Measurements from ENCODE around the gene SLC9B1.

DNA sequence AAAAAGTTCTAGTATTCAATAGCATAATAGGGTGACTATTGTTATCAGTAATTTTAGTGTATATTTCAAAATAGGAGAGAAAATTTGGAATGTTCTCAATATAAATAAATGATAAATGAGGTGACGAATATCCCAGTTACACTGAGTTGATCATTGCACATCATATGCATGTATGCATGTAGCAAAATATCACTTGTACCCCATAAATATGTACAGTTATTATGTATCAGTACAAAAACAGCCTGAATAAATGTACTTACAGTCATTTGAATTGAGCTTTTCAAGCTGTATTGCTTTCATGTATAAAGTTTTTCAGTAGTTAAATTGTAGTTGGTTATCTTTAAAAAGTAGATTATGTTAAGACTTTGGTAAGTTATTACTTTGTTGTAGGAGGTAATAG, 138.2 kb downstream of the SLC9B1 start:
- TF ChIP-seq, protein P1, sequence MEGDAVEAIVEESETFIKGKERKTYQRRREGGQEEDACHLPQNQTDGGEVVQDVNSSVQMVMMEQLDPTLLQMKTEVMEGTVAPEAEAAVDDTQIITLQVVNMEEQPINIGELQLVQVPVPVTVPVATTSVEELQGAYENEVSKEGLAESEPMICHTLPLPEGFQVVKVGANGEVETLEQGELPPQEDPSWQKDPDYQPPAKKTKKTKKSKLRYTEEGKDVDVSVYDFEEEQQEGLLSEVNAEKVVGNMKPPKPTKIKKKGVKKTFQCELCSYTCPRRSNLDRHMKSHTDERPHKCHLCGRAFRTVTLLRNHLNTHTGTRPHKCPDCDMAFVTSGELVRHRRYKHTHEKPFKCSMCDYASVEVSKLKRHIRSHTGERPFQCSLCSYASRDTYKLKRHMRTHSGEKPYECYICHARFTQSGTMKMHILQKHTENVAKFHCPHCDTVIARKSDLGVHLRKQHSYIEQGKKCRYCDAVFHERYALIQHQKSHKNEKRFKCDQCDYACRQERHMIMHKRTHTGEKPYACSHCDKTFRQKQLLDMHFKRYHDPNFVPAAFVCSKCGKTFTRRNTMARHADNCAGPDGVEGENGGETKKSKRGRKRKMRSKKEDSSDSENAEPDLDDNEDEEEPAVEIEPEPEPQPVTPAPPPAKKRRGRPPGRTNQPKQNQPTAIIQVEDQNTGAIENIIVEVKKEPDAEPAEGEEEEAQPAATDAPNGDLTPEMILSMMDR (IDR thresholded peaks at IDR 0.05): no peak
- no peak for TF ChIP-seq EZH2 (IDR thresholded peaks at IDR 0.05; ENCODE audit: borderline replicate concordance, insufficient read depth, low read depth, low read length, poor library complexity, severe bottlenecking)

Data from B cell (primary cell).